Activated T-helper 1 cell treated with anti-CD3 and anti-CD28 coated beads, Interleukin-12 subunit alpha, Interleukin-12 subunit beta, Interleukin-2, Interleukin-4 antibody, amounts not matched to agents 30 ng/mL and 10 ng/mL and 1 ng/mL, durations not matched to agents 14 hours and 24 hours and 36 hours (primary cell): ENCODE data around the gene HGS. TPM values are rescaled to one million over a fixed set of nuclear protein-coding genes. Genes with fewer than 3 reads are reported as not detected.
"Not testable (repeated sequence)": the region's sequence is repeated elsewhere in the genome, so short reads cannot be mapped to it uniquely, and the experiment has no call there.

Experiments used
- DNase-seq: peaks from one replicate; pipeline ENCODE4 v3.0.0; 2021; ENCODE audit warnings: low spot score
- H3K27ac Mint-ChIP-seq: one replicate; pipeline ENCODE4 v1.8.0; 2021; ENCODE audit warnings: mild to moderate bottlenecking, mixed read lengths
- H3K27me3 Mint-ChIP-seq: one replicate; pipeline ENCODE4 v1.8.0; 2022; ENCODE audit warnings: mild to moderate bottlenecking, moderate library complexity, mixed read lengths; ENCODE audit not compliant: insufficient read depth
- H3K36me3 Mint-ChIP-seq: one replicate; pipeline ENCODE4 v1.8.0; 2021; ENCODE audit warnings: low read depth, mixed read lengths
- H3K4me1 Mint-ChIP-seq: one replicate; pipeline ENCODE4 v1.8.0; 2021; ENCODE audit warnings: low read depth, mixed read lengths
- H3K4me3 Mint-ChIP-seq: one replicate; pipeline ENCODE4 v1.8.0; 2021; ENCODE audit warnings: mild to moderate bottlenecking, moderate library complexity, mixed read lengths
- H3K9me3 Mint-ChIP-seq: one replicate; pipeline ENCODE4 v1.8.0; 2021; ENCODE audit warnings: mixed read lengths
- intact Hi-C: fragments of 100-400 bp; cut with micrococcal nuclease; formaldehyde crosslinking; loops from one replicate; pipeline ENCODE4 v1.15.1; 2024
- total RNA-seq: library from RNA; stranded (reverse); gene quantifications from 2 replicates; pipeline ENCODE4 v1.2.3, GENCODE V29; 2022

Gene HGS
- total RNA-seq, 1 donor from 2014 or later = 144 TPM

DNA sequence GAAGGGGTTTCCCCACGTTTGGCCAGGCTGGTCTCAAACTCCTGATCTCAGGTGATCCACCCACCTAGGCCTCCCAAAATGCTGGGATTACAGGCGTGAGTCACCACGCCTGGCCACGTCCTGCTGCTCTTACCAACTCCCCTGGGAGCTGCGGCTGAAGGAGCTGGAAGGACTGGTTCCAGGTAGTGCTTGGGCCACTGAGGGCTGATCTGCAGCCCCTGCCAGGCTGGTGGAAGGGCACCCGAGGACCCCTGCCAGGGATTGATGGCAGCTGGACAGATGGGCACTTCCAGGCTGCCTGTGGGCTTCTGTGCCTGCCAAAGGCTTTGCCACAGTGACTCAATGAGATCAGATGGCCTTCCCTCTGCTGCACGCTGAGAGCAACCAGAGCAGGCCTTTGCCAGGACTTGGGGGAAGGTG is 19.8 kb upstream of the HGS start:
- Mint-ChIP-seq H3K4me3 (peak overlapping the region; percentile 22), H3K36me3 (peaks cover 27% of the 10 kb centered on the region), H3K27ac (peak overlapping the region; percentile 34), H3K9me3 (no peaks in the 10 kb centered on the region), H3K4me1 (peaks cover 32% of the 10 kb centered on the region), H3K27me3 (no peaks in the 10 kb centered on the region)
- DNase-seq = no peak
- intact Hi-C loops = no loop called here

DNA sequence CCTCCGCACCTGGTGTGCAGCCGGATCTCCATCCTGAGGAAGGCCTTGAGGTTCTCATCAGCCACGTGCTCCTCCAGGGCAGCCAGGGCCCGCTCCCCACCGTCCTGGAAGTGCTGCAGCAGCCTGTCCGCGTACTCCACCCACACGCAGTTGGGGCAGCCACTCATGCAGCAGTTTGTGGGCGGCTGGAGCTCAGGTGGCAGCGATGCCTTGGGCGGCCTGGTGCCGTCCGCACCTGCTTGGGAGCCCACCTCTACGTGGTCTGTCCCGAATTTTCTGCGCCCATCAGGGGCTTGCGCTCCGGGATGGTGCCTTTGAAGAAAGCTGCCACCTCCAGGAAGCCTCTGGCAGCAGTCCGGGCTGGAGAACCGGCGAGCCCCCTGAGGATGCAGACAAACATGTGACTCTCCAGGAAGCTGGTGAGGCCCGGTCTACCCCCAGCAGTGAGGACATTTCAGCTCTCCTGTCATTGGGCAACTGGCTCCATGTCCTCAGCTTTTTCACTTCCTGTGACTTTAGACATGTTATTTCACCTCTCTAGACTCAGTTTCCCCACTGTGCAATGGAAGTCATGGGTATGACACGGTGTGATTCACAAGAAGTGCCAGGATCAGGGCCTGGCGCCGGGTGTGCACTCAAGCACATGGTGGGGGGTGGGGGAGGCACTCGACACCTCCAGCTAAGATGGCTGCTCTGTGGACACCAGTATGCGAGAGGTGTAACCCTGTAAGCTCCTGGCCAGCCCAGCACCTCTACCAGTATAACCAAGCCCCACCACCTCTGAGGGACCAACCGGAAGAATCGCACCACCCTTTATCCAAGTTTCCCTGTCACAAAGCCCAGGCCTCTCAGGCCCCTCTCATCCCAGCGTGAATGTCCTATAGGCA is 18.4 kb upstream of the HGS start:
- Mint-ChIP-seq H3K4me1 (peaks cover 32% of the 10 kb centered on the region), H3K4me3 (peak overlapping the region; percentile 99), H3K36me3 (peaks cover 31% of the 10 kb centered on the region), H3K9me3 (no peaks in the 10 kb centered on the region), H3K27ac (peak overlapping the region; percentile 98), H3K27me3 (no peaks in the 10 kb centered on the region)
- intact Hi-C loops = loop anchor here (1.0 kb wide), 5 partner anchors 18 to 195 kb away; partner anchors contain the start of genes ARL16, MRPL12 and P4HB
- peak; percentile 30 for DNase-seq

DNA sequence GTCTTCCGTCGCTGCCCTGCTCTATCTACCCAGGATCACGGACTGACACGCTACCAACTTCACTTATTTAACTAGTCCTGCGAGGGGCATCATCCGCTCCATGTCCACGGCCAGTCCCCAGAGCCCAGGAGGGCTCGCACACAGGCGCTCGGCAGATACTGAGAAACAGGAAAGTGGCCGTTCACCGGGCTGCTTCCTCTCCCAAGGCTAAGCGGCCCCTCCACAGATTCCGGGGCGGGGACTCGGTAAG is 17.8 kb upstream of the HGS start:
- Mint-ChIP-seq H3K4me3 (peak overlapping the region; percentile 99), H3K27me3 (no peaks in the 10 kb centered on the region), H3K27ac (peak overlapping the region; percentile 98), H3K9me3 (no peaks in the 10 kb centered on the region), H3K36me3 (peaks cover 32% of the 10 kb centered on the region), H3K4me1 (peaks cover 32% of the 10 kb centered on the region)
- no peak for DNase-seq
- intact Hi-C loops = loop anchor here (1.0 kb wide), 5 partner anchors 17 to 194 kb away; partner anchors contain the start of genes ARL16, MRPL12 and P4HB

DNA sequence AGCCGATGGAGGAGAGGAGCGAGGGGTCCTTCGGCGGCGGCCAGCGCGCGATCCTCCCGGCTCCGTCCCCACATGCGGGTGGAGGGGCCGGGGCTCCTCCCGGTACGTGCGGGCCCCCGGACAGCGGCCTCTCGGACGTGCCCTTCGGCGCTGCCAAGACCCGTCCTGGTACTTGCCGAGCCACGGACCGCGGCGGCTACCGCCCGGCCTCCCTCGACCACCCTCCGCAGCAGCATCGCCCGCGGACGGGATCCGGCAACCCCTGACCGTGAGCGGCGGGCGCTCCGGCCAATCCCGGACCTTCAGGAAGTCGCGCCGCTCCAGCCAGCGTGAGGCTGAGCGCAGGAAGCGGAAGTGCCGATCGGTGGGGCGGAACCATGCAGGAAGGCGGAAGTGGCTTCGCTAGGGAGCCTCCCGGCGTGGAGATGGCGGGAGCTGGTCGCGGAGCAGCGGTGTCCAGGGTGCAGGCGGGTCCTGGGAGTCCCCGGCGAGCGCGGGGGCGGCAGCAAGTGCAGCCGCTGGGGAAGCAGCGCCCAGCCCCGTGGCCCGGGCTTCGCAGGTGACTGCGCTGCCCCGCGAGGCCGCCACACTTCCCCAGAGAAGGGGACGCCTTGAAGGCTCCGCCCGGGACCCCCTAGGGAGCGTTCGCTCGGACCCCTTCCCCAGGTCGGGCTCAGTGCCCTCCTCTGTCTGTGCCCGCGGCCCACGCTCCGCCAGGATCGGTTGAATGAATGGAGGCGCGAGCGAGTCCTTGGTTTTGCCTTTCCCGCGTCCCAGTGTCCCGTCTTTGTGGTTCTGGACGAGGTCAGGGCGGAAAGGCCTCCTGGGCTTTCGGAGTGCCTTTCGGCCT is 17.2 kb upstream of the HGS start, which contains the start of the genes CCDC137 and OXLD1:
CCDC137 (plus strand) TSS at position 396 of the 850 bp plus-strand sequence; CDS start at position 426, 30 bp downstream.
OXLD1 (minus strand) TSS at position 264 of the 850 bp plus-strand sequence; CDS start at position 236, 28 bp downstream.
- H3K4me3 Mint-ChIP-seq = peak within 1 kb of the TSS; percentile 99
- no peaks in the 10 kb centered on the region for H3K27me3 Mint-ChIP-seq
- intact Hi-C loops = loop anchor here (1.0 kb wide), 5 partner anchors 17 to 194 kb away; partner anchors contain the start of genes ARL16, MRPL12 and P4HB
- peak within 1 kb of the TSS; percentile 98 for H3K27ac Mint-ChIP-seq
- peak; percentile 93 for DNase-seq
- H3K4me1 Mint-ChIP-seq = peaks cover 32% of the 10 kb centered on the region
- H3K9me3 Mint-ChIP-seq = no peaks in the 10 kb centered on the region
- H3K36me3 Mint-ChIP-seq = peaks cover 35% of the 10 kb centered on the region

DNA sequence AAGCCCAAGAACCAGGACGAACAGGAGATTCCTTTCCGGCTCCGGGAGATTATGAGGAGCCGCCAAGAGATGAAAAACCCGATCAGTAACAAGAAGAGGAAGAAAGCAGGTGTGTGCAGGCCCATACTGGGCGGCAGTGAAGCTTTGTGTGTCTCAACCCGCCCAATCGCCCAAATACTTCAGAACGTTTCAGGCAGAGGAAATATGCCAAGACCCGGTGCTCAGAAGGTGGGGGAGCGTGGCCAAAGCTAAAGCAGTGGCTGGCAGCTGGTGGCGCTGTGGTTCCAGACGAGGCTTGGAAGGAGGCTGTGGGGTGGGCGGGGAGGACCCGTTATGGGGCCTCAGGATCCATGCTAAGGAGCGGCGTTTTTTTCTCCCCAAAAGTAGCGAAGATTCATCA is 16.1 kb upstream of the HGS start:
- no peak for DNase-seq
- Mint-ChIP-seq H3K27me3 (no peaks in the 10 kb centered on the region), H3K27ac (peak overlapping the region; percentile 14), H3K36me3 (peaks cover 36% of the 10 kb centered on the region), H3K4me1 (peaks cover 30% of the 10 kb centered on the region), H3K4me3 (peak overlapping the region; percentile 99), H3K9me3 (no peaks in the 10 kb centered on the region)
- intact Hi-C loops = no loop called here

DNA sequence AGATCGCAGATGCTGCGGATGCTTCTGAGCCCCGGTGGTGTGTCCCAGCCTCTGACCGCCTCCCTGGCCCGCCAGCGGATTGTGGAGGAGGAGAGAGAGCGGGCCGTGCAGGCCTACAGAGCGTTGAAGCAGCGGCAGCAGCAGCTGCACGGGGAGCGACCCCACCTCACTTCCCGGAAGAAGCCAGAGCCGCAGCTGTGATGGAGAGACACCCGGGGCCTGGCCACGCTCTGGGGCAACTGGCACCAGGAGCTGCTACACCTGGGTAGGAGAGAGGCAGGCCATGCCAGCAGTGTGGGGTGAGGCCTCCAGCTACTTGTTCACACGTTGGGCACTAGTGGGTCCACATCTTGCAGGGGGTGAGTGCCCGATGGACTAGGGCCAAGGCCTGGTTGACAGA is 11.3 kb upstream of the HGS start:
- no peaks in the 10 kb centered on the region for H3K9me3 Mint-ChIP-seq
- DNase-seq = no peak
- no peak overlapping the region for H3K4me3 Mint-ChIP-seq
- intact Hi-C loops = no loop called here
- peaks cover 18% of the 10 kb centered on the region for H3K4me1 Mint-ChIP-seq
- no peak overlapping the region for H3K27ac Mint-ChIP-seq
- H3K27me3 Mint-ChIP-seq = no peaks in the 10 kb centered on the region
- H3K36me3 Mint-ChIP-seq = peaks cover 26% of the 10 kb centered on the region

DNA sequence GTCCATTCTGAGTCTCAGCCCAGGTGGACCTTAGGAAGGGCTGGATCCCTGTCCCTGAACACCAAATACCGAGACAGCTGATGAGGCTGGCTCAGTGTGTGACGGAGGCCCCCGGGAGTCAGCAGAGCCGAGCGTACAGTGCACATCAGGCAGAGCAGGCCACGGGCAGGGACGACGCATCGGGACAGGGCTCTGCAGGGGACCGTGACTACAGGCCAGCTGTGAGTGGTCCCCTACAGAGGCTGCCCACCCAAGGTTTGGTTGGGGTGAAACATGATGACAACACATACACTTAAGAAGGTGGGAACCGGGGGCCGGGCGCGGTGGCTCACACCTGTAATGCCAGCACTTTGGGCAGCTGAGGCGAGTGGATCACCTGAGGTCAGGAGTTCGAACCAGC is 10.9 kb upstream of the HGS start:
- Mint-ChIP-seq H3K4me3 (no peak overlapping the region), H3K27ac (no peak overlapping the region), H3K36me3 (peaks cover 21% of the 10 kb centered on the region), H3K9me3 (no peaks in the 10 kb centered on the region), H3K4me1 (peaks cover 14% of the 10 kb centered on the region), H3K27me3 (no peaks in the 10 kb centered on the region)
- intact Hi-C loops = no loop called here
- DNase-seq = no peak

DNA sequence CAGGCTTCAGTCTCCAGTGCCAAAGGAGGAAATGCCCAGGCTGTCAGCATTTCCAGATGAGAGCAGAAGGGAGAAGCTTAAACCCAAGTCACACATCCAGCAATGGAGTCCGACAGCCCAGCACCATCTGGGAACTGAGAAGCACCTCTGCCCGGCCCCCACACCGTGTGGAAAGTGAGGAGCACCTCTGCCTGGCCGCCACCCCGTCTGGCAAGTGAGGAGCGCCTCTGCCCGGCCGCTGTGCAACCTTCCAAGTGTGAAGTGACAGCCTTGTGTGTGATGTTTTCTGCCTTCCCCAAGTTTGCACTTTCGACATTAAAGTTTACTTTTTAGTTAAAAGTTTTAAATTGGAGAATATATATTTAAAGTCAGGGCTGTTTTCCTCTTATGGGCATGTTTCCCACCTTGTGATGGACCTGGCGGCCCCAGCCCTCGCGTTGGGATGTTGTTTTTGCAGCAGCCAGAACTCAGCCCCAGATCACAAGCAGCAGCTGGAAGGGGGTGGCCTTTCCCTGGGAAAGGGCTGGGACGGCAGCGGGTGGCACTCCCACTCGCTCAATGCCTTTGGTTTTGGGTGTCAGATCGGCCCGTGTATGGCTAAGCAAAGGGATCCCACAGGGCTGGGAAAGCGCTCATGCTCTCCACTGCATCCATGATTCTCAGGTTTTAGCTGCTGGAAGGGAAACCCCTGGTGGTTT is 10.1 kb upstream of the HGS start:
- H3K9me3 Mint-ChIP-seq = no peaks in the 10 kb centered on the region
- H3K4me1 Mint-ChIP-seq = peaks cover 7% of the 10 kb centered on the region
- H3K36me3 Mint-ChIP-seq = peaks cover 16% of the 10 kb centered on the region
- H3K27ac Mint-ChIP-seq = no peak overlapping the region
- DNase-seq = no peak
- no peaks in the 10 kb centered on the region for H3K27me3 Mint-ChIP-seq
- H3K4me3 Mint-ChIP-seq = no peak overlapping the region
- intact Hi-C loops = no loop called here

DNA sequence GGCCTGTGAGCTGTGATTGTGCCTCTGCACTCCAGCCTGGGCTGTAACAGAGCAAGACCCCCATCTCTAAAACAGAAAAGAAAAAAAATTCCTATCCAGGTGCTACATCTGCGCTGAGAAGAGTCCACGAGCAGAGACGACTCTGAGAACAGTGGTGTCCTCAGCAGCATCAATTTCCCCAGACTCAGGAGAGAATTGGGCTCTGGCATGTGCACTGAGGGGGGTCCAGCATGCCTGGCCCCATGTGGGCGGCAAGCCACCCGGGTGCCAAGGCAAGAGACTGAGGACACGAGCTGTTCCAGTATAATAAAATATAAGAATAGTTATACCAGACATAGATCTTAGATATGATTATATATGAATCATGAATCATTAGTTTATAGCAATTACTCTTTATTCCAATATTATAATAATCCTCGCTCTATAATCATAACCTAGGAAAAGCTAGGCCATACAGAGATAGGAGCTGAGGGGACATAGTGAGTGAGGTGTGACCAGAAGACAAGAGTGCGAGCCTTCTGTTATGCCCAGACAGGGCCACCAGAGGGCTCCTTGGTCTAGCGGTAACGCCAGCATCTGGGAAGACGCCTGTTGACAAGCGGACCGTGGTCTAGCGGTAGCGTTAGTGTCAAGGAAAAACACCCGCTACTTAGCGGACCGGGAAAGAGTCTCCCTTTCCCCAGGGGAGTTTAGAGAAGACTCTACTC is 8.1 kb upstream of the HGS start:
- H3K9me3 Mint-ChIP-seq, H3K4me1 Mint-ChIP-seq, H3K27ac Mint-ChIP-seq, intact Hi-C loops, DNase-seq, H3K4me3 Mint-ChIP-seq, H3K27me3 Mint-ChIP-seq: not testable (repeated sequence)
- peaks cover 16% of the 10 kb centered on the region for H3K36me3 Mint-ChIP-seq

DNA sequence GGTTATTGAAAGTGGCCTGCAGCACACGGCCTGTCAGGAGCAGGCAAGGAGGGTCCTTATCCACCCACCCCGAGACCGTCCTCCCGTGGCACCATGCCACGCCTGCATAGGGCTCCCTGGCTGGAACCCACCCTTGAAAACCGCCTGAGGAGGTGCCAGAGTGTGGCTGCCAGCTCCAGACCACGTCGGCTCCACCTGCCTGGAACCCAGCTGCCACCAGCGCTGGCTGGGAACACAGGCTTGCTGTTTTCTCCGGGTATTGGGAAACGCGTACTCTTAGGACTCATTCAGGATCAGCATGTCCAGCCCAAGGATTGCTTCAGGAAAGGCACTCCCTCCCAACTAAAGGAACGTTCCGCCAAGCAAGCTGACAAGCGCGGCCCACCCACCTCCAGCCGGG is 6.9 kb upstream of the HGS start:
- Mint-ChIP-seq H3K4me1 (peaks cover 7% of the 10 kb centered on the region), H3K4me3 (no peak overlapping the region)

DNA sequence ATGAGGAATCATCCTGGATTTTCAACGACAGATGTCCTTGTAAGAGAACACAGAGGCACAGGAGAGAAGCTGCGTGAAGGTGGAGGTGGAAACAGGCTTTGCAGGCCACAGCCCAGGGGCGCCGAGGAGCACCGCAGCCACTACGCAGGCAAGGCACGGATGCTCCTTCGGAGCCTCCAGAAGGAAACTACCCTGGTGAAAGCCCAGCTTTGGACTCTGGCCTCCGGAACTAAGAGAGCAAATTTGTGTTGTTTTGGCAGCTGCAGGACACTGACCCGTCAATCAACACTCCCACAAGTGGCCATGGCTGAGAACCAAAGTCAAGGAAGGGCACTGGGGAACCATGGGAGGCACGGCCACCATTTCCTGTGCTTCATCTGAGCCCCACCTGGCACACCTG is 3.7 kb upstream of the HGS start:
- Mint-ChIP-seq H3K4me1 (peaks cover 26% of the 10 kb centered on the region), H3K4me3 (no peak overlapping the region), H3K36me3 (peaks cover 14% of the 10 kb centered on the region), H3K9me3 (no peaks in the 10 kb centered on the region), H3K27ac (no peak overlapping the region), H3K27me3 (no peaks in the 10 kb centered on the region)
- intact Hi-C loops = no loop called here
- DNase-seq = no peak

More for the DNA sequence above, 6.9 kb upstream of the HGS start:
- no peak overlapping the region for H3K27ac Mint-ChIP-seq
- no peaks in the 10 kb centered on the region for H3K27me3 Mint-ChIP-seq
- no peaks in the 10 kb centered on the region for H3K9me3 Mint-ChIP-seq
- peaks cover 15% of the 10 kb centered on the region for H3K36me3 Mint-ChIP-seq
- intact Hi-C loops = no loop called here
- no peak for DNase-seq

DNA sequence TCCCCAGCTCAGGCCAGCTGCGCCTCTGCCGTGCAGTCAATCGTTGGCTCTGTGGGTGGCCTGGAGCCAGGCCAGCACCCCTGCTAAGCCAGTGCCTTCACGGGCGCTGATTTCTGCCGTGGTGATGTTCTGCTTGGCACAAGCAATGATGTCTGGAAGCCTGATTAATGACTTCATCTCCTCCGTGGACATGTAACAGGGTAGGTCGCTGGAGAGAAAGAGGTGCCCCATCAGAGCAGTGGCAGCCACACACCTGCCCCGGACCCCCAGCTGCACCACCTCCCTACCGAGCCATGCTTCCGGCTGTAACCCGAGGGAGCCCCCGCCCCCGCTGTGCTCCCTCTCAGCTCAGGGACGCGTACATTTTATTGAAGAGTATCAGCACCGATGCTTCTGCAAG is 2.1 kb upstream of the HGS start:
- H3K27ac Mint-ChIP-seq = no peak overlapping the region
- H3K9me3 Mint-ChIP-seq = no peaks in the 10 kb centered on the region
- H3K4me1 Mint-ChIP-seq = peaks cover 22% of the 10 kb centered on the region
- peak overlapping the region; percentile 37 for H3K4me3 Mint-ChIP-seq
- intact Hi-C loops = loop anchor here (2.0 kb wide), 1 partner anchor 179 kb away; the partner anchor contains the start of gene P4HB
- no peaks in the 10 kb centered on the region for H3K27me3 Mint-ChIP-seq
- no peak for DNase-seq
- peaks cover 18% of the 10 kb centered on the region for H3K36me3 Mint-ChIP-seq
